Measurements from ENCODE around the gene TRIM39. TPM values are rescaled to one million over a fixed set of nuclear protein-coding genes. Genes with fewer than 3 reads are reported as not detected.

The TRIM39 gene
- polyA plus RNA-seq, 1 of the 3 experiments (the other 2 are of a cell fraction) = 6.5 TPM

- Histone ChIP-seq H4K20me1 (ENCODE audit: insufficient read depth) (peaks cover 70% of the 10 kb centered on the region), H3K9ac (no peak overlapping the region), H3K27ac (ENCODE audit: low read depth in 2 of 2, low read length in 1 of 2) (no peak overlapping the region), H3K79me2 (ENCODE audit: insufficient read depth) (peaks cover 90% of the 10 kb centered on the region), H3K4me2 (no peak overlapping the region), H3K36me3 (replicated peaks in 1 of 2; ENCODE audit: control insufficient read depth in 1 of 2, insufficient read depth in 2 of 2, low read length in 1 of 2) (peaks cover 16 to 61% of the 10 kb centered on the region in 2 experiments), H3K9me2 (no peaks in the 10 kb centered on the region), H3K27me3 (ENCODE audit: insufficient read depth) (no peaks in the 10 kb centered on the region), H3K4me3 (ENCODE audit: low read depth in 2 of 2, low read length in 1 of 2) (no peak overlapping the region), H3F3A (replicated peaks; ENCODE audit: insufficient read depth) (no peaks in the 10 kb centered on the region), H3K4me1 (ENCODE audit: control insufficient read depth in 1 of 2, insufficient read depth in 2 of 2, low read depth in 1 of 2, low read length in 1 of 2) (no peaks in the 10 kb centered on the region), H2AFZ (ENCODE audit: low read depth) (no peak overlapping the region), H3K9me3 (no peaks in the 10 kb centered on the region)
- 100% methylated on average over 3 of the region's 3 CpGs for WGBS (ENCODE audit: low lambda C conversion rate)
- CTCF ChIA-PET = no interaction called here
- TF ChIP-seq REST (IDR thresholded peaks at IDR 0.05; ENCODE audit: low read depth, low read length) = peak; percentile 84
- no peak for TF ChIP-seq CHD2 (IDR thresholded peaks at IDR 0.05; ENCODE audit: low read length, partially characterized antibody)
- DNase-seq = no peak
- POLR2A ChIA-PET = no interaction called here
Observed at GRCh38 chr6:30311101-30311500, 15.6 kb upstream of the TRIM39 start.

- Histone ChIP-seq H3F3A (replicated peaks; ENCODE audit: insufficient read depth) (no peaks in the 10 kb centered on the region), H3K9ac (no peak overlapping the region), H4K20me1 (ENCODE audit: insufficient read depth) (peaks cover 69% of the 10 kb centered on the region), H3K4me2 (no peak overlapping the region), H3K9me3 (no peaks in the 10 kb centered on the region), H3K4me1 (ENCODE audit: control insufficient read depth in 1 of 2, insufficient read depth in 2 of 2, low read depth in 1 of 2, low read length in 1 of 2) (no peaks in the 10 kb centered on the region), H3K36me3 (replicated peaks in 1 of 2; ENCODE audit: control insufficient read depth in 1 of 2, insufficient read depth in 2 of 2, low read length in 1 of 2) (peaks cover 21 to 62% of the 10 kb centered on the region in 2 experiments), H3K4me3 (ENCODE audit: low read depth in 2 of 2, low read length in 1 of 2) (no peak overlapping the region), H2AFZ (ENCODE audit: low read depth) (no peak overlapping the region), H3K27ac (ENCODE audit: low read depth in 2 of 2, low read length in 1 of 2) (no peak overlapping the region), H3K27me3 (ENCODE audit: insufficient read depth) (no peaks in the 10 kb centered on the region), H3K9me2 (no peaks in the 10 kb centered on the region), H3K79me2 (ENCODE audit: insufficient read depth) (peaks cover 92% of the 10 kb centered on the region)
- WGBS (ENCODE audit: low lambda C conversion rate) = 100% methylated on average over 1 of the region's 1 CpG
- ChIA-PET CTCF (no interaction called here), POLR2A (no interaction called here)
- DNase-seq = no peak
- TF ChIP-seq EP300 (IDR thresholded peaks at IDR 0.05; ENCODE audit: borderline replicate concordance in 1 of 2, low read depth in 1 of 2, low read length in 1 of 2) = no peak
- TF ChIP-seq YY1 (IDR thresholded peaks at IDR 0.05; ENCODE audit: low read depth) = no peak
- TF ChIP-seq NRF1 (IDR thresholded peaks at IDR 0.05; ENCODE audit: low read depth, low read length) = no peak
- no peak for TF ChIP-seq CHD2 (IDR thresholded peaks at IDR 0.05; ENCODE audit: low read length, partially characterized antibody)
- no peak for TF ChIP-seq FOSL2 (IDR thresholded peaks at IDR 0.05; ENCODE audit: borderline replicate concordance, low read depth)
- no peak for TF ChIP-seq POLR2AphosphoS5 (IDR thresholded peaks at IDR 0.05; ENCODE audit: low read depth, low read length)
- no peak for TF ChIP-seq USF2 (IDR thresholded peaks at IDR 0.05; ENCODE audit: borderline replicate concordance, low read depth, low read length)
- no peak for TF ChIP-seq GABPA (IDR thresholded peaks at IDR 0.05; ENCODE audit: low read depth)
- no peak for TF ChIP-seq MEF2A (IDR thresholded peaks at IDR 0.05; ENCODE audit: borderline replicate concordance, low read depth)
- no peak for TF ChIP-seq PBX3 (IDR thresholded peaks at IDR 0.05)
- TF ChIP-seq MAX (IDR thresholded peaks at IDR 0.05; ENCODE audit: low read depth) = no peak
- TF ChIP-seq MXI1 (IDR thresholded peaks at IDR 0.05; ENCODE audit: low read depth, low read length) = no peak
- no peak for TF ChIP-seq JUND (IDR thresholded peaks at IDR 0.05)
- no peak for TF ChIP-seq RFX5 (IDR thresholded peaks at IDR 0.05; ENCODE audit: low read length)
- no peak for TF ChIP-seq ELF1 (IDR thresholded peaks at IDR 0.05)
- TF ChIP-seq SIN3A (IDR thresholded peaks at IDR 0.05; ENCODE audit: borderline replicate concordance, low read depth, low read length) = no peak
- TF ChIP-seq RXRA (IDR thresholded peaks at IDR 0.05; ENCODE audit: borderline replicate concordance, low read depth) = no peak
- no peak for TF ChIP-seq EZH2phosphoT487 (IDR thresholded peaks at IDR 0.05; ENCODE audit: borderline replicate concordance, low read depth)
- TF ChIP-seq TEAD4 (IDR thresholded peaks at IDR 0.05; ENCODE audit: borderline replicate concordance, insufficient read depth) = no peak
- no peak for TF ChIP-seq TAF1 (IDR thresholded peaks at IDR 0.05; ENCODE audit: borderline replicate concordance, low read depth, low read length)
Observed at GRCh38 chr6:30311671-30312070, 15.1 kb upstream of the TRIM39 start.

Measured in SK-N-SH (cell line).